ENCODE results near the gene PLA2G1B. TPM values are rescaled to one million over a fixed set of nuclear protein-coding genes. Genes with fewer than 3 reads are reported as not detected.

Gene PLA2G1B
- total and polyA plus RNA-seq, 10 donors, result 0.29 to 1.9 (median 0.95) TPM; not detected in 4

- Histone ChIP-seq H3K27ac (no peak overlapping the region), H3K4me1 (peaks cover 3 to 26% (median 22%) of the 10 kb centered on the region in 6 donors), H3K9me3 (no peaks in the 10 kb centered on the region), H3K4me3 (no peak overlapping the region), H3K36me3 (no peaks in the 10 kb centered on the region), H3K27me3 (replicated peaks in 1 of 7) (peaks cover 0 to 97% (median 44%) of the 10 kb centered on the region in 7 donors)
- TF ChIP-seq POLR2AphosphoS5 (IDR thresholded peaks at IDR 0.05), result no peak
- no peak for TF ChIP-seq POLR2A (IDR thresholded peaks at IDR 0.05)
- intact Hi-C loops (cut with DNase I; ENCODE audit: low total_unique reads), result no loop called here
- DNase-seq, result no peak
- 73 to 91% (median 82%) methylated on average over 6 of the region's 6 CpGs for WGBS, 5 donors
Measured at GRCh38 chr12:120364487-120364886, 36.9 kb upstream of the PLA2G1B start.

- Histone ChIP-seq H3K27me3 (replicated peaks in 1 of 7) (peaks cover 0 to 99% (median 37%) of the 10 kb centered on the region in 7 donors), H3K27ac (no peak overlapping the region), H3K4me1 (peaks cover 3 to 19% (median 15%) of the 10 kb centered on the region in 6 donors), H3K36me3 (no peaks in the 10 kb centered on the region), H3K9me3 (no peaks in the 10 kb centered on the region), H3K4me3 (no peak overlapping the region)
- intact Hi-C loops (cut with DNase I; ENCODE audit: low total_unique reads), result no loop called here
- TF ChIP-seq CTCF (IDR thresholded peaks at IDR 0.05 in 8 of 11, conservative IDR thresholded peaks at IDR 0.05 in 3 of 11) (no peak), POLR2AphosphoS5 (IDR thresholded peaks at IDR 0.05) (no peak), POLR2A (IDR thresholded peaks at IDR 0.05) (no peak)
- no peak for DNase-seq
- WGBS, 5 donors, result 76 to 86% (median 82%) methylated on average over 8 to 9 of the region's 9 CpGs
Measured at GRCh38 chr12:120363274-120363855, 35.8 kb upstream of the PLA2G1B start.

- 84 to 93% (median 89%) methylated on average over 14 of the region's 14 CpGs for WGBS, 5 donors
- no peaks in the 10 kb centered on the region for H3K36me3 ChIP-seq
- intact Hi-C loops (cut with DNase I; ENCODE audit: low total_unique reads), result no loop called here
- DNase-seq, result no peak
- no peaks in the 10 kb centered on the region for H3K9me3 ChIP-seq
- H3K27ac ChIP-seq, result no peak overlapping the region
- H3K4me1 ChIP-seq, result peaks cover under 1 to 12% (median 9%) of the 10 kb centered on the region in 6 donors
- peaks cover 0 to 95% (median 30%) of the 10 kb centered on the region in 7 donors for H3K27me3 ChIP-seq (replicated peaks in 1 of 7)
- TF ChIP-seq POLR2A (IDR thresholded peaks at IDR 0.05) (no peak), CTCF (IDR thresholded peaks at IDR 0.05 in 8 of 11, conservative IDR thresholded peaks at IDR 0.05 in 3 of 11) (no peak), POLR2AphosphoS5 (IDR thresholded peaks at IDR 0.05) (no peak)
- no peak overlapping the region for H3K4me3 ChIP-seq
Measured at GRCh38 chr12:120362516-120363273, 35.1 kb upstream of the PLA2G1B start.

- Histone ChIP-seq H3K36me3 (no peaks in the 10 kb centered on the region), H3K4me1 (peaks cover 0 to 11% (median 8%) of the 10 kb centered on the region in 6 donors), H3K27me3 (replicated peaks in 1 of 7) (peaks cover 0 to 95% (median 20%) of the 10 kb centered on the region in 7 donors), H3K27ac (no peak overlapping the region), H3K4me3 (peak overlapping the region in 6 of 8 donors; percentile 2 to 54 (median 19)), H3K9me3 (no peaks in the 10 kb centered on the region)
- no peak for DNase-seq
- TF ChIP-seq POLR2A (IDR thresholded peaks at IDR 0.05) (no peak), CTCF (IDR thresholded peaks at IDR 0.05 in 8 of 11, conservative IDR thresholded peaks at IDR 0.05 in 3 of 11) (no peak)
- 9 to 47% (median 11%) methylated on average over 6 to 56 of the region's 56 CpGs for WGBS, 5 donors
- intact Hi-C loops (cut with DNase I; ENCODE audit: low total_unique reads), result no loop called here
Measured at GRCh38 chr12:120361506-120362208, 34.1 kb upstream of the PLA2G1B start.
